ENCODE data around the gene CD6. TPM values are rescaled to one million over a fixed set of nuclear protein-coding genes. Genes with fewer than 3 reads are reported as not detected.

The CD6 gene
- total RNA-seq, 4 donors from 2014 or later = 0.42 to 2.7 (median 1.8) TPM

DNA sequence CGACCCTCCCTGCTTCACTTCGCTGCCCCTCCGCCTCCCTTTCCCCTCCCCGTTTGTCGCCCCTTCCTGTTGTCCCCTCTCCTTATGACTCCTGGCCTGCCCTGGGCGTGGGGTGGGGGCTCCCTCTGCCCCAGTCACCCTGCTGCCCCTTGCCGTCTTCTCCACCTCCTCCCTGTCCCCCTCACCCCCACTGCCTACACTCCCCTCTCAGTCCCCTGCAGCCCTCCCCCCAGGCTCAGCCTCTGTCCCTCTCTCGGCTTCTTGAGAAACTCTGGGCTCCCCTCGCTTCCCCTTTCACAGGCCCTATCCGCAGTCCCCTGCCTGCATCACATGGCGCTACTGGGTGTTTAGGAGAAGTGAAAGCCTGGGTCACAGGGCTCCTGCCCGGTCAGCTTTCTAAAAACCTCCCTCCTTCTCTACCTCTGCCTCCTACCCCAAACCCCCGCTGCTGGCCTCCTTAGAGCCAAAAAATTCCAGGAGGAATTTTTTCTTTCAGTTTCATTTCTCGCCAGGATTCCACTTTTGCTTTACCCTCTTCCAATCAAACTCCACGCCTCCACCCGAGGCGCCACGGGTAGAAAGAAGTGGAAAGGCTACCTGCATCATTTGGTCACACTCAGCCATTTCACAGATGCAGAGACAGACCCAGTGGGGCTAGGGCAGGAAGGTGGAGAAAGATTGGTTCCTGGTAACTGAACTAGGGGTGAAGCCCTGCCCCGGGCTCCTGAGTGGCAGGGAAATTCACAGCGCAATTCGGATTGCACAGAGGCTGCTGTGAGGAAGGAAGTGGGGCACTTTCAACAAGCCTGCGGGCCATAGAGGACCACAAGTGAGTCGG lies 19.4 kb upstream of the CD6 start, which contains the start of gene SLC15A3:
Gene SLC15A3, minus strand, starts transcription at position 273 of the 838 bp plus-strand sequence. CDS start 625 bp downstream, outside the sequence.
- WGBS, 2 donors = 8 to 21% methylated on average over 23 of the region's 23 CpGs
- TF ChIP-seq POLR2A (IDR thresholded peaks at IDR 0.05) = no peak
- TF ChIP-seq, protein P1, sequence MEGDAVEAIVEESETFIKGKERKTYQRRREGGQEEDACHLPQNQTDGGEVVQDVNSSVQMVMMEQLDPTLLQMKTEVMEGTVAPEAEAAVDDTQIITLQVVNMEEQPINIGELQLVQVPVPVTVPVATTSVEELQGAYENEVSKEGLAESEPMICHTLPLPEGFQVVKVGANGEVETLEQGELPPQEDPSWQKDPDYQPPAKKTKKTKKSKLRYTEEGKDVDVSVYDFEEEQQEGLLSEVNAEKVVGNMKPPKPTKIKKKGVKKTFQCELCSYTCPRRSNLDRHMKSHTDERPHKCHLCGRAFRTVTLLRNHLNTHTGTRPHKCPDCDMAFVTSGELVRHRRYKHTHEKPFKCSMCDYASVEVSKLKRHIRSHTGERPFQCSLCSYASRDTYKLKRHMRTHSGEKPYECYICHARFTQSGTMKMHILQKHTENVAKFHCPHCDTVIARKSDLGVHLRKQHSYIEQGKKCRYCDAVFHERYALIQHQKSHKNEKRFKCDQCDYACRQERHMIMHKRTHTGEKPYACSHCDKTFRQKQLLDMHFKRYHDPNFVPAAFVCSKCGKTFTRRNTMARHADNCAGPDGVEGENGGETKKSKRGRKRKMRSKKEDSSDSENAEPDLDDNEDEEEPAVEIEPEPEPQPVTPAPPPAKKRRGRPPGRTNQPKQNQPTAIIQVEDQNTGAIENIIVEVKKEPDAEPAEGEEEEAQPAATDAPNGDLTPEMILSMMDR (IDR thresholded peaks at IDR 0.05) = no peak
- peak; percentile 73 to 93 for DNase-seq (ENCODE audit: low spot score in 2 of 2)
- intact Hi-C loops (cut with DNase I; ENCODE audit: low total_unique reads) = no loop called here
- peak within 1 kb of the TSS; percentile 22 for H3K4me3 ChIP-seq (ENCODE audit: low read depth, poor library complexity, severe bottlenecking)

DNA sequence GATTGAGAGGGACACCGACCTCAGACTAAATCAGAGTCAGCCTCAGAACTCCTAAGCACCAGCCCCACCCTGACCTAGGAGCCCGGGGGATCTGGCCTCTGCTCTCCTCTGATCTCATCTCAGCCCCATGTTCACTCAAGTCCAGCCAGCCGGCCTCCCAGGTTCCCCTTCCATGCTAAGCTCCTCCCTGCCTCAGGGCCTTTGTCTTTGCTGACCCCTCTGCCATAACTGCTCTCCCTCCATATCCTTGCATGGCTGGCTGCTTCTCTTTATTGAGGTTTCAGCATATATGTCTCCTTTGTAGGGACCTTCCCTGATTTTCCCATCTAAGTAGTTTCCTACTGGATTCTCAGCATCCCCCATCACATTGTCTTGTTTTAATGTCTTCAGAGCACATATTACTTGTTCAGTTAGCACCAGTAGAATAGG lies 18.7 kb upstream of the CD6 start:
- no peak overlapping the region for H3K4me3 ChIP-seq (ENCODE audit: low read depth, poor library complexity, severe bottlenecking)
- TF ChIP-seq, protein P1 (IDR thresholded peaks at IDR 0.05) = no peak
- TF ChIP-seq POLR2A (IDR thresholded peaks at IDR 0.05) = no peak
- 31 to 35% methylated on average over 3 of the region's 3 CpGs for WGBS, 2 donors
- DNase-seq (ENCODE audit: low spot score in 2 of 2) = no peak
- intact Hi-C loops (cut with DNase I; ENCODE audit: low total_unique reads) = no loop called here

GRCh38 chr11:60953781-60954180 lies 17.7 kb upstream of the CD6 start:
- intact Hi-C loops (cut with DNase I; ENCODE audit: low total_unique reads) = no loop called here
- no peak for DNase-seq (ENCODE audit: low spot score in 2 of 2)
- H3K4me3 ChIP-seq (ENCODE audit: low read depth, poor library complexity, severe bottlenecking) = no peak overlapping the region
- 72 to 75% methylated on average over 6 of the region's 6 CpGs for WGBS, 2 donors
- TF ChIP-seq, protein P1 (IDR thresholded peaks at IDR 0.05) = no peak
- no peak for TF ChIP-seq POLR2A (IDR thresholded peaks at IDR 0.05)

DNA sequence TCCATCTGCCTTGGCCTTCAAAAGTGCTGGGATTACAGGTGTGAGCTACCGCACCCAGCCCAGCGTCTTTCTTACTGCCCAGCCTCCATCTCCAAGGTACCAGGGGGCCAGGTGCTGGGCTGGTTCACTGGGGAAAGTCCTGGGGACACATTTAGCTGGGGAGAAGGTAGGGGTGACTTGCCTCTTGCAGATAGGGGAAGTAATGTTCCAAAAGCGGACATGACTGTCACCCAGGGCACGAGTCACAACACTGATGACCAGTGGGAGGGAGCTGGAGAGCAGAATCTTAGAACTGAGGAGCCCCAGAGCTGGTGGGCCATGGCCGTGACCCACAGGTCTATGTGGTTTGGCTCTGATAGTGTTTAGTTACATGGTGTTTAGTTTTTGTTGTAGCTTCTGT lies 17.1 kb upstream of the CD6 start:
- H3K4me3 ChIP-seq (ENCODE audit: low read depth, poor library complexity, severe bottlenecking) = no peak overlapping the region
- 79 to 80% methylated on average over 5 of the region's 5 CpGs for WGBS, 2 donors
- no peak for DNase-seq (ENCODE audit: low spot score in 2 of 2)
- TF ChIP-seq, protein P1 (IDR thresholded peaks at IDR 0.05) = no peak
- no peak for TF ChIP-seq POLR2A (IDR thresholded peaks at IDR 0.05)
- intact Hi-C loops (cut with DNase I; ENCODE audit: low total_unique reads) = no loop called here

GRCh38 chr11:60955571-60955970 lies 15.9 kb upstream of the CD6 start:
- no peak for DNase-seq (ENCODE audit: low spot score in 2 of 2)
- 53 to 56% methylated on average over 5 of the region's 5 CpGs for WGBS, 2 donors

More at GRCh38 chr11:60955571-60955970, 15.9 kb upstream of the CD6 start:
- no peak for TF ChIP-seq POLR2A (IDR thresholded peaks at IDR 0.05)
- TF ChIP-seq, protein P1 (IDR thresholded peaks at IDR 0.05) = no peak
- no peak overlapping the region for H3K4me3 ChIP-seq (ENCODE audit: low read depth, poor library complexity, severe bottlenecking)
- intact Hi-C loops (cut with DNase I; ENCODE audit: low total_unique reads) = no loop called here

All from lower leg skin (tissue), 4 donors.